Heart right ventricle (tissue), 16 donors: ENCODE measurements around the gene NELFB. TPM values are rescaled to one million over a fixed set of nuclear protein-coding genes. Genes with fewer than 3 reads are reported as not detected.

Experiments
- ATAC-seq, 8 donors: fragments of 200-7000 bp; cut with Tn5 transposase; one replicate each; pipeline ENCODE4 v1.9.1; 2020; ENCODE audit warnings: mild to moderate bottlenecking in 8 of 8, moderate library complexity in 8 of 8, moderate number of reproducible peaks in 1 of 8
- DNase-seq, 2 donors: peaks; one replicate each; pipeline ENCODE4 v3.0.0-alpha.2; 2020
- H3K27ac ChIP-seq, 10 donors: fragments of 200-600 bp; sonication (generic) in 2 of 10; one replicate each; pipeline versions ENCODE4 v1.5.0 to v1.8.0; 2020 to 2022; ENCODE audit warnings: mild to moderate bottlenecking in 3 of 10
- H3K27me3 ChIP-seq, 7 donors: fragments of 200-600 bp; one replicate each; pipeline ENCODE4 v1.8.0; 2021 to 2022; ENCODE audit warnings: mild to moderate bottlenecking in 2 of 7
- H3K36me3 ChIP-seq, 9 donors: fragments of 200-600 bp; sonication (generic) in 1 of 9; one replicate each; pipeline versions ENCODE4 v1.5.0 to v1.8.0; 2020 to 2022; ENCODE audit warnings: mild to moderate bottlenecking in 2 of 9
- H3K4me1 ChIP-seq, 9 donors: fragments of 200-600 bp; sonication (generic) in 1 of 9; one replicate each; pipeline versions ENCODE4 v1.5.0 to v1.8.0; 2020 to 2022; ENCODE audit warnings: mild to moderate bottlenecking in 4 of 9
- H3K4me3 ChIP-seq, 10 donors: fragments of 200-600 bp; sonication (generic) in 2 of 10; one replicate each; pipeline versions ENCODE4 v1.5.0 to v1.8.0; 2020 to 2022; ENCODE audit warnings: mild to moderate bottlenecking in 7 of 10, moderate library complexity in 2 of 10
- H3K9me3 ChIP-seq, 11 donors: fragments of 200-600 bp in 10 of 11; sonication (generic) in 2 of 11; one replicate each; pipeline versions ENCODE4 v1.5.0 to v1.8.0; 2013 to 2022; ENCODE audit warnings: mild to moderate bottlenecking in 2 of 11, control low read depth in 1 of 11, moderate library complexity in 1 of 11
- CTCF ChIP-seq, 9 donors: fragments of 200-600 bp; sonication (generic) in 2 of 9; IDR thresholded peaks; one replicate each; pipeline versions ENCODE4 v1.5.0 to v1.8.0; 2021 to 2022; ENCODE audit warnings: antibody characterized with exemption in 9 of 9, mild to moderate bottlenecking in 5 of 9, moderate library complexity in 1 of 9
- WGBS, 2 donors: extraction: QIAGEN DNeasy Blood & Tissue Kit; methylation state at CpG; one replicate each; pipeline ENCODE4 v1.1.7; 2013; ENCODE audit warnings: inconsistent platforms in 1 of 2; 5-methylcytosine and 5-hydroxymethylcytosine counted together
- intact Hi-C, 10 donors: fragments of 100-400 bp; cut with DNase I; formaldehyde crosslinking; loops; one replicate each; pipeline versions ENCODE4 v1.11.1 to v1.14.2; 2022
- polyA plus RNA-seq, 2 donors: library from polyadenylated mRNA; stranded (reverse); fragments of 200-250 nt; gene quantifications; one replicate each; pipeline ENCODE4 v1.2.3, GENCODE V29; 2013
- total RNA-seq, 10 donors: library from RNA; stranded (reverse); fragmentation: NEBNext Ultra II Directional in 3 of 10; extraction: Animal tissue kit (Norgen Biotek cat#: 25700) in 3 of 10; gene quantifications; one replicate each; pipeline versions ENCODE4 v1.2.1 to v1.2.4, GENCODE V29; 2021 to 2023
- donor health status: Arrhythmogenic right ventricular cardiomyopathy.
- donor health status: ischemic (EF 13 %, LVEDD 7.1; RV severe dilation, severe dysfunction).
- donor health status: healthy with polysubstance abuse.
- donor health status: DM: no; HTN: yes; CAD: no.
- donor health status: DM: no; HTN: no; CAD: no.
- donor health status: ischemic (EF 25% LVEDD 6.9; RV normal size, moderate dysfunction).
- donor health status: ischemic (EF 25% LVEDD 5.7; RV mildly dilated, moderate dysfunction).
- donor health status: healthy.
- donor health status: DM: yes; HTN: yes; CAD: no.
- donor health status: Ischemic cardiomyopathy.
- donor health status: ischemic (EF 35%, LVEDD 5.7; RV mildly dilated, moderate dysfunction).
- donor health status: nonischemic (EF 11% LVEDD 7.7; RV severe dilation, severe dysfunction).
- donor health status: DM: yes; HTN: yes; CAD: no.
- donor health status: PGD.
- donor health status: ischemic (EF 29% LVEDD 5.4; RV normal size, mild dysfunction).
- donor health status: nonischemic (EF 23%, LVEDD 6.1; RV moderate dilation, normal function).

NELFB gene
- total and polyA plus RNA-seq, 12 donors: 31.5 to 52.9 (median 39.2) TPM

GRCh38 chr9:137232510-137232909, 22.6 kb upstream of the NELFB start:
- Histone ChIP-seq H3K27ac (no peak overlapping the region), H3K36me3 (no peaks in the 10 kb centered on the region), H3K4me3 (no peak overlapping the region), H3K4me1 (peaks cover 11 to 21% (median 16%) of the 10 kb centered on the region in 9 donors), H3K27me3 (peaks cover 16 to 69% (median 64%) of the 10 kb centered on the region in 7 donors), H3K9me3 (no peaks in the 10 kb centered on the region)
- intact Hi-C loops: loop anchor here in 1 of 10 donors (10.0 kb wide), 1 partner anchor 448 kb away; no protein-coding TSS in a partner anchor
- 69 to 83% methylated on average over 24 of the region's 24 CpGs for WGBS, 2 donors
- ATAC-seq (no peak), DNase-seq (no peak)
- no peak for TF ChIP-seq CTCF (IDR thresholded peaks at IDR 0.05)

- WGBS, 2 donors: 77% methylated on average over 40 of the region's 40 CpGs
- H3K36me3 ChIP-seq: no peaks in the 10 kb centered on the region
- peaks cover 16 to 65% (median 60%) of the 10 kb centered on the region in 7 donors for H3K27me3 ChIP-seq
- no peaks in the 10 kb centered on the region for H3K9me3 ChIP-seq
- ATAC-seq (no peak), DNase-seq (no peak)
- TF ChIP-seq CTCF (IDR thresholded peaks at IDR 0.05): no peak
- H3K4me1 ChIP-seq: peaks cover 11 to 28% (median 18%) of the 10 kb centered on the region in 9 donors
- H3K4me3 ChIP-seq: no peak overlapping the region
- no peak overlapping the region for H3K27ac ChIP-seq
- intact Hi-C loops: loop anchor here in 1 of 10 donors (10.0 kb wide), 1 partner anchor 449 kb away; no protein-coding TSS in a partner anchor
These were observed 21.8 kb upstream of the NELFB start for GRCh38 chr9:137233143-137233980.

GRCh38 chr9:137234055-137234697, 21.0 kb upstream of the NELFB start:
- Histone ChIP-seq H3K36me3 (no peaks in the 10 kb centered on the region), H3K4me1 (peaks cover 11 to 36% (median 23%) of the 10 kb centered on the region in 9 donors), H3K27ac (no peak overlapping the region), H3K9me3 (no peaks in the 10 kb centered on the region), H3K27me3 (peaks cover 16 to 57% (median 52%) of the 10 kb centered on the region in 7 donors), H3K4me3 (no peak overlapping the region)
- ATAC-seq (no peak), DNase-seq (no peak)
- 58 to 71% methylated on average over 33 to 40 of the region's 40 CpGs for WGBS, 2 donors
- TF ChIP-seq CTCF (IDR thresholded peaks at IDR 0.05): no peak
- intact Hi-C loops: loop anchor here in 1 of 10 donors (10.0 kb wide), 1 partner anchor 449 kb away; no protein-coding TSS in a partner anchor

GRCh38 chr9:137234758-137235423, 20.2 kb upstream of the NELFB start:
- H3K36me3 ChIP-seq: no peaks in the 10 kb centered on the region
- ATAC-seq (no peak), DNase-seq (no peak)
- WGBS, 2 donors: 69 to 76% methylated on average over 18 of the region's 18 CpGs
- H3K9me3 ChIP-seq: no peaks in the 10 kb centered on the region
- intact Hi-C loops: loop anchor here in 2 of 10 donors (5.0 to 10.0 kb wide), 2 partner anchors 118 to 450 kb away; no protein-coding TSS in a partner anchor
- no peak overlapping the region for H3K4me3 ChIP-seq
- peaks cover 14 to 43% (median 27%) of the 10 kb centered on the region in 9 donors for H3K4me1 ChIP-seq
- no peak overlapping the region for H3K27ac ChIP-seq
- H3K27me3 ChIP-seq: peaks cover 13 to 49% (median 45%) of the 10 kb centered on the region in 7 donors
- TF ChIP-seq CTCF (IDR thresholded peaks at IDR 0.05): no peak
